ENCODE data around the gene CD164. TPM values are rescaled to one million over a fixed set of nuclear protein-coding genes. Genes with fewer than 3 reads are reported as not detected.

CD164 gene
- total and polyA plus RNA-seq, 12 donors: 88.5 to 180 (median 130) TPM

DNA sequence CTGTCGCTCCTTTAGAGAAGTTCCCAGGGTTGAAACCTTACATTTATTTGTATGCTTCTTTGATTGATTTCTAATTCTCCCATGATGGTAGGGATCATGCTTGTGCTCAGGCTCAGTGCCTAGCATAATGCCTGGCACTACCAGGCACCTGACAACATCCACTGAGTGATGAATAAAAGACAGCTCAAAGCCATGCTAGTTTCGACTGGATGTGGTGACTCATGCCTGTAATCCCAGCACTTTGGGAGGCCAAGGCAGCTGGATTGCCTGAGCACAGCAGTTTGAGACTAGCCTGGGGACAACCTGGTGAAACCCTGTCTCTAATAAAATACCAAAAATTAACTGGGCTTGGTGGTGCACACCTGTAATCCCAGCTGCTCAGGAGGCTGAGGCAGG is 11.6 kb upstream of the CD164 start:
- Histone ChIP-seq H3K27me3 (no peaks in the 10 kb centered on the region), H3K4me3 (no peak overlapping the region), H3K27ac (no peak overlapping the region), H3K4me1 (peaks cover 0 to 26% (median 20%) of the 10 kb centered on the region in 9 donors), H3K36me3 (no peaks in the 10 kb centered on the region), H3K9me3 (no peaks in the 10 kb centered on the region)
- 84 to 97% methylated on average over 2 of the region's 2 CpGs for WGBS, 2 donors
- intact Hi-C loops (cut with DNase I): loop anchor here in 1 of 10 donors (10.0 kb wide), 1 partner anchor 849 kb away; no protein-coding TSS in a partner anchor
- TF ChIP-seq, protein P1, sequence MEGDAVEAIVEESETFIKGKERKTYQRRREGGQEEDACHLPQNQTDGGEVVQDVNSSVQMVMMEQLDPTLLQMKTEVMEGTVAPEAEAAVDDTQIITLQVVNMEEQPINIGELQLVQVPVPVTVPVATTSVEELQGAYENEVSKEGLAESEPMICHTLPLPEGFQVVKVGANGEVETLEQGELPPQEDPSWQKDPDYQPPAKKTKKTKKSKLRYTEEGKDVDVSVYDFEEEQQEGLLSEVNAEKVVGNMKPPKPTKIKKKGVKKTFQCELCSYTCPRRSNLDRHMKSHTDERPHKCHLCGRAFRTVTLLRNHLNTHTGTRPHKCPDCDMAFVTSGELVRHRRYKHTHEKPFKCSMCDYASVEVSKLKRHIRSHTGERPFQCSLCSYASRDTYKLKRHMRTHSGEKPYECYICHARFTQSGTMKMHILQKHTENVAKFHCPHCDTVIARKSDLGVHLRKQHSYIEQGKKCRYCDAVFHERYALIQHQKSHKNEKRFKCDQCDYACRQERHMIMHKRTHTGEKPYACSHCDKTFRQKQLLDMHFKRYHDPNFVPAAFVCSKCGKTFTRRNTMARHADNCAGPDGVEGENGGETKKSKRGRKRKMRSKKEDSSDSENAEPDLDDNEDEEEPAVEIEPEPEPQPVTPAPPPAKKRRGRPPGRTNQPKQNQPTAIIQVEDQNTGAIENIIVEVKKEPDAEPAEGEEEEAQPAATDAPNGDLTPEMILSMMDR (IDR thresholded peaks at IDR 0.05): no peak
- DNase-seq (no peak), ATAC-seq (no peak)

DNA sequence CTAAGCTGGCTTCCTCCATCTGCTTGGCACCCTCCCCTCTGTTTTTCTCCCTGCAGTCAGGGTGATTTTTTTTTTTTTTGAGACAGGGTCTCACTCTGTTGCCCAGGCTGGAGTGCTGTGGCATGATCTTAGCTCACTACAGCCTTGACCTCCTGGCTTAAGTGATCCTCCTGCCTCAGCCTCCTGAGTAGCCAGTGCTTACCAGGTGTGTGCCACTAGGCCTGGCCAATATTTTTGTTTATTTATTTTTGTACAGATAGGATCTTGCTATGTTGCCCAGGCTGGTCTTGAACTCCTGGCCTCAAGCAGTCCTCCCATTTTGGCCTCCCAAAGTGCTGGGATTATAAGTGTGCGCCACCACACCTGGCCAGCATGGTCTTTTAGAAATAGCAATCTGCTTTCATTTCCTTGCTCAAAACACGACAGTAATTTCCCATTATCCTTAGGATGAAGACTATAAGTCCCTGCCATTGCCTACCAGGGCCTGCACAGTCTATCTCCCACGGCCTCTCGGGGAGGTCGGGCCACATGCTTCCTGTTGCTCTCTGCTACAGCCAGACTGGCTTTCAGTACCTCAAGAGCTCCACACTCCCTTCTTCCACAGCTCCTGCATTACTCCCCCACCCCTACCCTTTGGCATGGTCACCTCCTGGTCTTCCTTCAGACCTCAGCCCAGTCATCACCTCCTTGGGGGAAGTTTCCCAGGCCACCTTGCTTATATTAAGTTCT is 11.1 kb upstream of the CD164 start:
- intact Hi-C loops (cut with DNase I): loop anchor here in 1 of 10 donors (10.0 kb wide), 1 partner anchor 849 kb away; no protein-coding TSS in a partner anchor
- Histone ChIP-seq H3K36me3 (no peaks in the 10 kb centered on the region), H3K4me3 (no peak overlapping the region), H3K4me1 (peaks cover 0 to 26% (median 20%) of the 10 kb centered on the region in 9 donors), H3K27me3 (no peaks in the 10 kb centered on the region), H3K9me3 (no peaks in the 10 kb centered on the region), H3K27ac (no peak overlapping the region)
- ATAC-seq (no peak), DNase-seq (no peak)
- WGBS, 2 donors: 79 to 81% methylated on average over 5 of the region's 5 CpGs
- TF ChIP-seq, protein P1 (IDR thresholded peaks at IDR 0.05): no peak

DNA sequence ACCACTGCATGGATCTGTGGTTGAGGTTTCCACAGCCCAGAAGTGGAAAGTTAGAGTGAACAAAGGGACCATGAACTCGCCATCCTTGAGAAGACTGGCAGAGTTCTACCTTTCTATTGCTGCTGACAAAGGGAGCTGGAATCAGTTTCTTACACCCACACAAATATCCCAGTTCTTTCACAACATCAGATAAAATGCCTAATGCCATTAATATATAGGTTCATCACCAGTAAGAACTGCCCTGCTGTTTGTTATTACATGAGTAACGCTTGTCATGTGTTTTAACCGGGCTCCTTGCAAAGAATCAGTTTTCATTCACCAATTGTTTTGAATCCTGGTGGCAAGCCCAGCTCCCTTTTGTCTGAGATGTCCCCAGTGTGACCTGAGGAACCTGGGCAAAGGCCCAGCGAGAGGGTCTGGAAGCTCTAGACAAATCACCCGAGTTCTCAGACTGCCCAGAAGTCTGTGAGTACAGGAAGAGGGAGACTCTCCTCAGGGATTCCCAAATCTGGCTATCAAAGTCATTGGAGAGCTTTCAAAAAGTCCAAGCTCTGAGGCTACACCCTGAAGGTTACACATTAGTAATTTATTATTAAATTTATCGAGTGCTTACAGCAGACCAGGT is 7.5 kb upstream of the CD164 start:
- WGBS, 2 donors: 52 to 62% methylated on average over 6 of the region's 6 CpGs
- peak; percentile 28 to 52 for DNase-seq

DNA sequence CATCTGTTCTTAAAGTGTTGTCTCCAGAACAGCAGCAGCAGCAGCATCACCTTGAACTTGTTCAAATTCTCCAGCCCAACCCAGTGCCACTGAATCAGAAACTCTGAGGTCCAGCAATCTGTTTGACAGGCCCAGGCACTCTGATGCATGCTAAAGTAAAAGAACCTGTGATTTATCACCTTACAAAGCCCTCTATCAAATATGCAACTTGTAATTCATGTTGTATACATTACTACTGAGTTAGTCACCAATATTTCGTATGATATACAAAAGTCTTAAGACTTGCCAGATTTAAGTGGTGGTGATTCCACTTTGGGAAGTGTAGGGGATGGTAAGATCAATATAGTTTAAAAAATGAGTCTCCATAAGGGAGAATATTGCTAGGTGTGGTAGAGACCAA is 6.0 kb upstream of the CD164 start:
- intact Hi-C loops (cut with DNase I): loop anchor here in 6 of 10 donors (10.0 kb wide), 5 partner anchors 47 to 833 kb away; partner anchors contain the start of genes AK9 (in 2 of the 6), CEP57L1 (in 2 of the 6), FIG4 (in 2 of the 6) and SESN1 (in 2 of the 6)
- DNase-seq (no peak), ATAC-seq (no peak)
- Histone ChIP-seq H3K4me1 (peaks cover 0 to 47% (median 33%) of the 10 kb centered on the region in 9 donors), H3K4me3 (no peak overlapping the region), H3K9me3 (no peaks in the 10 kb centered on the region), H3K27me3 (no peaks in the 10 kb centered on the region), H3K36me3 (no peaks in the 10 kb centered on the region), H3K27ac (no peak overlapping the region)
- TF ChIP-seq, protein P1 (IDR thresholded peaks at IDR 0.05): no peak
- WGBS, 2 donors: 94 to 98% methylated on average over 1 of the region's 1 CpG

More for the DNA sequence above, 7.5 kb upstream of the CD164 start:
- H3K36me3 ChIP-seq: no peaks in the 10 kb centered on the region
- TF ChIP-seq, protein P1 (IDR thresholded peaks at IDR 0.05): no peak
- no peak overlapping the region for H3K4me3 ChIP-seq
- peak in 7 of 8 donors; percentile 46 to 90 (median 78) for ATAC-seq
- peaks cover 0 to 32% (median 21%) of the 10 kb centered on the region in 9 donors for H3K4me1 ChIP-seq
- H3K9me3 ChIP-seq: no peaks in the 10 kb centered on the region
- peak overlapping the region in 7 of 10 donors; percentile 2 to 67 (median 50) for H3K27ac ChIP-seq
- no peaks in the 10 kb centered on the region for H3K27me3 ChIP-seq
- intact Hi-C loops (cut with DNase I): loop anchor here in 6 of 10 donors (10.0 kb wide), 6 partner anchors 45 to 845 kb away; partner anchors contain the start of genes AK9 (in 2 of the 6), CEP57L1 (in 2 of the 6), FIG4 (in 2 of the 6) and SESN1 (in 2 of the 6)
